Stomach (tissue), 9 donors: ENCODE measurements around the gene PPP2R2C. TPM values are rescaled to one million over a fixed set of nuclear protein-coding genes. Genes with fewer than 3 reads are reported as not detected.

ENCODE experiments used
- DNase-seq, 2 donors: peaks; one replicate each; pipeline versions ENCODE4 v3.0.0 to v3.0.0-alpha.2; 2013 to 2019
- H3K27ac ChIP-seq, 5 donors: fragments of 200-600 bp in 4 of 5; sonication (generic) in 4 of 5; one replicate each; pipeline ENCODE4 v1.5.1; 2013 to 2019; ENCODE audit warnings: mild to moderate bottlenecking in 1 of 5, moderate library complexity in 1 of 5
- H3K27me3 ChIP-seq, 3 donors: fragments of 200-600 bp; sonication (generic); one replicate each; pipeline ENCODE4 v1.5.1; 2017 to 2019; ENCODE audit warnings: mixed run types in 1 of 3
- H3K36me3 ChIP-seq, 4 donors: fragments of 200-600 bp; sonication (generic); 1 replicate in 3 of 4; 2 replicates in 1 of 4; pipeline ENCODE4 v1.5.1; 2016 to 2019
- H3K4me1 ChIP-seq, 4 donors: fragments of 200-600 bp; sonication (generic); one replicate each; pipeline ENCODE4 v1.5.1; 2016 to 2019
- H3K4me3 ChIP-seq, 4 donors: fragments of 200-600 bp; sonication (generic) in 3 of 4; one replicate each; pipeline ENCODE4 v1.5.1; 2016 to 2019; ENCODE audit warnings: mild to moderate bottlenecking in 1 of 4
- H3K9me3 ChIP-seq, 4 donors: fragments of 200-600 bp; sonication (generic); one replicate each; pipeline ENCODE4 v1.5.1; 2016 to 2019
- CTCF ChIP-seq, 7 experiments: fragments of 450-650 bp in 4 of 7; fragments of 200-600 bp in 3 of 7; sonication (generic) in 3 of 7; IDR thresholded peaks; one replicate each; pipeline ENCODE4 v1.5.1; 2016 to 2019; ENCODE audit warnings: antibody characterized with exemption in 7 of 7, control low read depth in 2 of 7, mild to moderate bottlenecking in 1 of 7
- EP300 ChIP-seq: sonication (generic); formaldehyde crosslinking; IDR thresholded peaks from one replicate; pipeline ENCODE4 v1.6.1; 2017; ENCODE audit warnings: antibody characterized with exemption
- POLR2A ChIP-seq, 4 donors: fragments of 450-650 bp; IDR thresholded peaks; one replicate each; pipeline ENCODE4 v1.6.1; 2016; ENCODE audit warnings: antibody characterized with exemption in 4 of 4, control low read depth in 2 of 4, mild to moderate bottlenecking in 1 of 4, moderate library complexity in 1 of 4
- POLR2AphosphoS5 ChIP-seq, 3 donors: sonication (generic); formaldehyde crosslinking; IDR thresholded peaks; one replicate each; pipeline ENCODE4 v1.6.1; 2016; ENCODE audit warnings: antibody characterized with exemption in 3 of 3
- WGBS, 5 donors: extraction: QIAGEN DNeasy Blood & Tissue Kit in 3 of 5; methylation state at CpG; one replicate each; pipeline versions ENCODE4 v1.1.5 to v1.1.7; 2013 to 2018; 5-methylcytosine and 5-hydroxymethylcytosine counted together
- intact Hi-C: fragments of 100-400 bp; cut with DNase I; formaldehyde crosslinking; loops from one replicate; pipeline ENCODE4 v1.15.1; 2023; ENCODE audit warnings: low total_unique reads
- polyA plus RNA-seq, 3 donors: library from polyadenylated mRNA; stranded (reverse); fragments of 200-250 nt; gene quantifications; one replicate each; pipeline ENCODE4 v1.2.3, GENCODE V29; 2013
- total RNA-seq, 5 donors: library from RNA; depleted of rRNA; stranded (reverse); fragments of >200 nt; gene quantifications; one replicate each; pipeline versions ENCODE4 v1.1.0 to v1.2.3, GENCODE V29; 2014 to 2016
- donor health status: healthy with polysubstance abuse.
- donor health status: Bipolar disorder and iron deficiency.
- donor health status: healthy.

The PPP2R2C gene
- total and polyA plus RNA-seq, 8 donors, result 1.4 to 5.0 (median 1.5) TPM; not detected in 5

- peaks cover 0 to 81% (median 17%) of the 10 kb centered on the region in 3 donors for H3K27me3 ChIP-seq
These were observed 69.6 kb downstream of the PPP2R2C start for GRCh38 chr4:6402566-6403399.

GRCh38 chr4:6401797-6402196, 70.6 kb downstream of the PPP2R2C start:
- WGBS, 5 donors, result 86 to 94% (median 90%) methylated on average over 9 of the region's 9 CpGs
- Histone ChIP-seq H3K9me3 (no peaks in the 10 kb centered on the region), H3K4me3 (no peak overlapping the region), H3K27ac (no peak overlapping the region), H3K36me3 (no peaks in the 10 kb centered on the region), H3K27me3 (peaks cover 0 to 87% (median 21%) of the 10 kb centered on the region in 3 donors), H3K4me1 (peaks cover 0 to 10% (median 4%) of the 10 kb centered on the region in 4 donors)
- intact Hi-C loops, result no loop called here
- no peak for DNase-seq
- TF ChIP-seq CTCF (IDR thresholded peaks at IDR 0.05) (no peak), POLR2AphosphoS5 (IDR thresholded peaks at IDR 0.05) (no peak), POLR2A (IDR thresholded peaks at IDR 0.05) (no peak), EP300 (no peak)

More at GRCh38 chr4:6402566-6403399, 69.6 kb downstream of the PPP2R2C start:
- H3K27ac ChIP-seq, result no peak overlapping the region
- intact Hi-C loops, result no loop called here
- 31 to 41% (median 39%) methylated on average over 18 of the region's 18 CpGs for WGBS, 5 donors
- no peak for DNase-seq
- H3K4me1 ChIP-seq, result peaks cover 0 to 10% (median 4%) of the 10 kb centered on the region in 4 donors
- TF ChIP-seq POLR2A (IDR thresholded peaks at IDR 0.05), result no peak
- TF ChIP-seq EP300, result no peak
- no peak for TF ChIP-seq POLR2AphosphoS5 (IDR thresholded peaks at IDR 0.05)
- TF ChIP-seq CTCF (IDR thresholded peaks at IDR 0.05), result no peak
- no peaks in the 10 kb centered on the region for H3K36me3 ChIP-seq
- H3K9me3 ChIP-seq, result no peaks in the 10 kb centered on the region
- H3K4me3 ChIP-seq, result no peak overlapping the region

- Histone ChIP-seq H3K27me3 (peaks cover 0 to 54% (median 14%) of the 10 kb centered on the region in 3 donors), H3K9me3 (no peaks in the 10 kb centered on the region), H3K36me3 (no peaks in the 10 kb centered on the region), H3K27ac (no peak overlapping the region), H3K4me3 (no peak overlapping the region), H3K4me1 (no peaks in the 10 kb centered on the region)
- intact Hi-C loops, result no loop called here
- WGBS, 5 donors, result 80 to 86% (median 81%) methylated on average over 12 of the region's 12 CpGs
- TF ChIP-seq CTCF (IDR thresholded peaks at IDR 0.05), result no peak
- no peak for TF ChIP-seq EP300
- no peak for TF ChIP-seq POLR2AphosphoS5 (IDR thresholded peaks at IDR 0.05)
- TF ChIP-seq POLR2A (IDR thresholded peaks at IDR 0.05), result no peak
- DNase-seq, result no peak
These were observed 75.6 kb downstream of the PPP2R2C start for GRCh38 chr4:6396696-6397236.

GRCh38 chr4:6395466-6396228, 76.8 kb downstream of the PPP2R2C start:
- WGBS, 5 donors, result 58 to 69% (median 65%) methylated on average over 9 to 17 of the region's 17 CpGs
- TF ChIP-seq CTCF (IDR thresholded peaks at IDR 0.05) (no peak), POLR2A (IDR thresholded peaks at IDR 0.05) (no peak)
- intact Hi-C loops, result no loop called here

More at GRCh38 chr4:6395466-6396228, 76.8 kb downstream of the PPP2R2C start:
- H3K27ac ChIP-seq, result no peak overlapping the region
- H3K27me3 ChIP-seq, result peaks cover 0 to 46% (median 14%) of the 10 kb centered on the region in 3 donors
- DNase-seq, result no peak
- no peaks in the 10 kb centered on the region for H3K9me3 ChIP-seq
- H3K4me3 ChIP-seq, result no peak overlapping the region
- H3K4me1 ChIP-seq, result no peaks in the 10 kb centered on the region
- no peaks in the 10 kb centered on the region for H3K36me3 ChIP-seq
